ENCODE data around the gene MSI2. TPM values are rescaled to one million over a fixed set of nuclear protein-coding genes. Genes with fewer than 3 reads are reported as not detected.

MSI2 gene
- total RNA-seq, 4 donors from 2014 or later, result 60.7 to 101 (median 70.9) TPM

DNA sequence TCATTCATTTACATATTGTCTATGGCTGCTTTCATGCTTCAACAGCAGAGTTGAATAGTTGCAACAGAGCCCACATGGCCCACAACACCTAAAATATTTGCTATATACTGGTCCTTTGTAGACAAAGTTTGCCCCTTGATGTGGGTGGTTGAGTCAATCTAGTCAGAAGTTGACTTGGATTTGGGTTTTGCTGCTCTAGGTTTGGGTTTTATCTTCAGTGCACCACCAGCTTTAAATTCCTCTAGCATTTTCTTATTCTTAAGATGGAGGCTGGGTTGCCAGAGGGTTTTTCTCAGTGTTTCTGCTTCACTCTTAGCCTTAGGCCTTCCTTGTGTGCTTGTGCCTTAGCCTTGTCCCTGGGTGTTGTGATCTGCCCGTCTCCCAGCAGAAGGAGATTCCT, 437.7 kb downstream of the MSI2 start:
- Histone ChIP-seq H3K4me3 (replicated peaks in 1 of 3) (no peak overlapping the region), H3K27ac (no peak overlapping the region), H3K4me1 (no peaks in the 10 kb centered on the region), H3K27me3 (no peaks in the 10 kb centered on the region), H3K36me3 (no peaks in the 10 kb centered on the region), H3K9me3 (no peaks in the 10 kb centered on the region)
- intact Hi-C loops (cut with DNase I), result no loop called here
- DNase-seq, result no peak
- WGBS, 2 donors, result 96 to 100% methylated on average over 1 of the region's 1 CpG
- TF ChIP-seq, protein P1, sequence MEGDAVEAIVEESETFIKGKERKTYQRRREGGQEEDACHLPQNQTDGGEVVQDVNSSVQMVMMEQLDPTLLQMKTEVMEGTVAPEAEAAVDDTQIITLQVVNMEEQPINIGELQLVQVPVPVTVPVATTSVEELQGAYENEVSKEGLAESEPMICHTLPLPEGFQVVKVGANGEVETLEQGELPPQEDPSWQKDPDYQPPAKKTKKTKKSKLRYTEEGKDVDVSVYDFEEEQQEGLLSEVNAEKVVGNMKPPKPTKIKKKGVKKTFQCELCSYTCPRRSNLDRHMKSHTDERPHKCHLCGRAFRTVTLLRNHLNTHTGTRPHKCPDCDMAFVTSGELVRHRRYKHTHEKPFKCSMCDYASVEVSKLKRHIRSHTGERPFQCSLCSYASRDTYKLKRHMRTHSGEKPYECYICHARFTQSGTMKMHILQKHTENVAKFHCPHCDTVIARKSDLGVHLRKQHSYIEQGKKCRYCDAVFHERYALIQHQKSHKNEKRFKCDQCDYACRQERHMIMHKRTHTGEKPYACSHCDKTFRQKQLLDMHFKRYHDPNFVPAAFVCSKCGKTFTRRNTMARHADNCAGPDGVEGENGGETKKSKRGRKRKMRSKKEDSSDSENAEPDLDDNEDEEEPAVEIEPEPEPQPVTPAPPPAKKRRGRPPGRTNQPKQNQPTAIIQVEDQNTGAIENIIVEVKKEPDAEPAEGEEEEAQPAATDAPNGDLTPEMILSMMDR (IDR thresholded peaks at IDR 0.05), result no peak
- no peak for TF ChIP-seq POLR2A (IDR thresholded peaks at IDR 0.05)

GRCh38 chr17:57696050-57696449, 439.7 kb downstream of the MSI2 start:
- Histone ChIP-seq H3K9me3 (no peaks in the 10 kb centered on the region), H3K4me3 (replicated peaks in 1 of 3) (no peak overlapping the region), H3K27ac (no peak overlapping the region), H3K4me1 (no peaks in the 10 kb centered on the region), H3K36me3 (no peaks in the 10 kb centered on the region), H3K27me3 (no peaks in the 10 kb centered on the region)
- DNase-seq, result peak in 1 of 2 donors; percentile 15
- TF ChIP-seq, protein P1 (IDR thresholded peaks at IDR 0.05), result no peak
- TF ChIP-seq POLR2A (IDR thresholded peaks at IDR 0.05), result no peak
- WGBS, 2 donors, result 35 to 56% methylated on average over 3 of the region's 3 CpGs
- intact Hi-C loops (cut with DNase I), result no loop called here

DNA sequence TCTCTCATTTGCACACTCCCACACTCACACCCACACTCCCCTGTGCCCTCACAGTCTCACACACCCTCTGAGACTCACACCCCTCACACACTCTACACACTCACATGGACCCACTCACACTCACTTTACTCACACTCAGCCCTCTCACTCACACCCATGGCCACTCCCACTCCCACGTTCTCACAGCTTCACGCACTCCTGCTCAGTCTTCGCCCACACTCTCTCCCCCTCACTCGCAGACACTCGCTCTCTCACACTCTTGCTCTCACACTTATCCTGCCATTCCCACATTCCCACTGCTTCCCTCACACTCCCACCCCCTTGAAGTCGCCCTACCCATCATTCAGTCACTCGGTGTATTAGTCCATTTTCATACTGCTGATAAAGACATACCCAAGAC, 440.9 kb downstream of the MSI2 start:
- Histone ChIP-seq H3K27ac (no peak overlapping the region), H3K4me1 (no peaks in the 10 kb centered on the region), H3K9me3 (no peaks in the 10 kb centered on the region), H3K4me3 (replicated peaks in 1 of 3) (no peak overlapping the region), H3K36me3 (no peaks in the 10 kb centered on the region), H3K27me3 (no peaks in the 10 kb centered on the region)
- no peak for TF ChIP-seq POLR2A (IDR thresholded peaks at IDR 0.05)
- TF ChIP-seq, protein P1 (IDR thresholded peaks at IDR 0.05), result no peak
- WGBS, 2 donors, result 91 to 93% methylated on average over 7 of the region's 7 CpGs
- intact Hi-C loops (cut with DNase I), result no loop called here
- DNase-seq, result no peak

DNA sequence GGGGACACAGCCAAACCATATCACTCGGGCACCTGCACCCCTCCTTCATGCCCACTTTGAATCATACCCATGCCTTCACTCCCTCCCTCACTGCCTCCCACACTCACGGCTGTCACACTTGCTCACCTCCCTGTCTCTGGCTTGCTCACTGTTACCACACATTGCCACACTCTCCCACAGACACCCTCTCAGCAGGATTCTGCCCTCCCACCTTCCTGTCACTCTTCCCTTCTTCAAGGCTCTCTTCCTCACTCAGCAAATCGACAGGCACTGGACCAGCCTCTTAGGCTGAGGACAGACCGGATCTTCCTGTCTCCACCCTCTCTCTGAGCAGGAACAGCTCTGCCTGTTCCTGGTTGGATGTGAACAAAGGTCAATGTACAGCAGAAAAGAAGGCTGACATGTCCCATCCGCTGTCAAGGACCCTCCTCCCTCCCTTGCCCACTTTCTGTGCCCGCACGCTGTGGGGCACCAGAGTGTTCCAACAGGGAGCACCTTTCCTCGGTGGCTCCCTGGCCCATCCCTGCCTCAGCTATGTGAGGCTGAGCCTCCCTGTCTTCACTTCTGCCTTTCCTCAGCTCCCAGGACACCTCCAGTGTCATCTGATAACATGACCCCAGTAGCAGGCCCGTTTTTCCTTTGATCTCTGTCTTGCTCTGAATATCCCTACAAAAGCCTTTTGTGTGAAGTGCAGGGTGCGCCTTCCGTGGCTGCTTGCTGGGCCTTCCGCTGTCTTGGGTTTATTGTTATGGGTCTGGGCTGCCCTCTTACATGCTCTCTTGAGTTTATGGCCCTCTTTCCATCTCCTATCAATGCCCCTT, 441.8 kb downstream of the MSI2 start:
- Histone ChIP-seq H3K9me3 (no peaks in the 10 kb centered on the region), H3K36me3 (no peaks in the 10 kb centered on the region), H3K4me1 (no peaks in the 10 kb centered on the region), H3K27ac (no peak overlapping the region), H3K27me3 (no peaks in the 10 kb centered on the region), H3K4me3 (replicated peaks in 1 of 3) (no peak overlapping the region)
- intact Hi-C loops (cut with DNase I), result no loop called here
- TF ChIP-seq, protein P1 (IDR thresholded peaks at IDR 0.05), result no peak
- TF ChIP-seq POLR2A (IDR thresholded peaks at IDR 0.05), result no peak
- DNase-seq, result no peak
- 74 to 75% methylated on average over 12 of the region's 12 CpGs for WGBS, 2 donors

- intact Hi-C loops (cut with DNase I), result no loop called here
- Histone ChIP-seq H3K36me3 (no peaks in the 10 kb centered on the region), H3K27me3 (no peaks in the 10 kb centered on the region), H3K9me3 (no peaks in the 10 kb centered on the region), H3K4me3 (replicated peaks in 1 of 3) (no peak overlapping the region), H3K27ac (no peak overlapping the region), H3K4me1 (no peaks in the 10 kb centered on the region)
- TF ChIP-seq POLR2A (IDR thresholded peaks at IDR 0.05), result no peak
- TF ChIP-seq, protein P1 (IDR thresholded peaks at IDR 0.05), result no peak
- DNase-seq, result no peak
- WGBS, 2 donors, result 79 to 86% methylated on average over 9 of the region's 9 CpGs
These were observed 443.5 kb downstream of the MSI2 start for GRCh38 chr17:57699751-57700219.

All from thyroid gland (tissue), 4 donors.